HG03108 (cell line): ENCODE results near the gene BPHL.
"Not testable (repeated sequence)": the region's sequence is repeated elsewhere in the genome, so short reads cannot be mapped to it uniquely, and the experiment has no call there.

Experiments used
- ATAC-seq: cut with Tn5 transposase; IDR thresholded peaks from one replicate; pipeline ENCODE4 v1.9.1; 2021; ENCODE audit warnings: moderate library complexity; ENCODE audit not compliant: unreplicated experiment

The BPHL gene

GRCh38 chr6:3120765-3121089, 2.2 kb downstream of the BPHL start:
- ATAC-seq: no peak

GRCh38 chr6:3122823-3123182, 4.3 kb downstream of the BPHL start:
- ATAC-seq: no peak

- ATAC-seq: no peak
These were observed 6.2 kb downstream of the BPHL start for GRCh38 chr6:3124667-3125066.

GRCh38 chr6:3125815-3126214, 7.3 kb downstream of the BPHL start:
- no peak for ATAC-seq

- no peak for ATAC-seq
These were observed 10.0 kb downstream of the BPHL start for GRCh38 chr6:3128356-3129108.

- ATAC-seq: no peak
These were observed 13.2 kb downstream of the BPHL start for GRCh38 chr6:3131695-3132094.

- no peak for ATAC-seq
These were observed 15.0 kb downstream of the BPHL start for GRCh38 chr6:3133515-3133914.

GRCh38 chr6:3135668-3136291, 17.3 kb downstream of the BPHL start:
- ATAC-seq: no peak

- ATAC-seq: no peak
These were observed 17.9 kb downstream of the BPHL start for GRCh38 chr6:3136292-3137011.

- ATAC-seq: no peak
These were observed 18.7 kb downstream of the BPHL start for GRCh38 chr6:3137057-3137777.

GRCh38 chr6:3137873-3138272, 19.4 kb downstream of the BPHL start:
- ATAC-seq: not testable (repeated sequence)

GRCh38 chr6:3138341-3138740, 19.8 kb downstream of the BPHL start:
- no peak for ATAC-seq

- ATAC-seq: no peak
These were observed 20.8 kb downstream of the BPHL start for GRCh38 chr6:3139090-3139903.

GRCh38 chr6:3140201-3140600, 21.7 kb downstream of the BPHL start:
- ATAC-seq: no peak

GRCh38 chr6:3142536-3142935, 24.0 kb downstream of the BPHL start:
- ATAC-seq: no peak

- ATAC-seq: no peak
These were observed 24.6 kb downstream of the BPHL start for GRCh38 chr6:3143158-3143557.

- ATAC-seq: no peak
These were observed 26.1 kb downstream of the BPHL start for GRCh38 chr6:3144571-3144970.

GRCh38 chr6:3147914-3148757, 29.6 kb downstream of the BPHL start:
- ATAC-seq: no peak

- no peak for ATAC-seq
These were observed 33.2 kb downstream of the BPHL start for GRCh38 chr6:3151691-3152090.

- ATAC-seq: no peak
These were observed 34.2 kb downstream of the BPHL start for GRCh38 chr6:3152689-3153088.
